Uterus (tissue), 2 donors: Measurements from ENCODE around the gene FILIP1.

ENCODE experiments used
- CTCF ChIP-seq, 4 experiments: fragments of 200-600 bp in 2 of 4; fragments of 450-650 bp in 2 of 4; sonication (generic) in 2 of 4; IDR thresholded peaks; one replicate each; pipeline ENCODE4 v1.5.1; 2016 to 2019; ENCODE audit warnings: antibody characterized with exemption in 4 of 4, mild to moderate bottlenecking in 2 of 4, moderate library complexity in 1 of 4
- POLR2A ChIP-seq, 2 donors: fragments of 450-650 bp; IDR thresholded peaks; one replicate each; pipeline ENCODE4 v1.6.1; 2016; ENCODE audit warnings: antibody characterized with exemption in 2 of 2, mild to moderate bottlenecking in 1 of 2, moderate library complexity in 1 of 2

DNA sequence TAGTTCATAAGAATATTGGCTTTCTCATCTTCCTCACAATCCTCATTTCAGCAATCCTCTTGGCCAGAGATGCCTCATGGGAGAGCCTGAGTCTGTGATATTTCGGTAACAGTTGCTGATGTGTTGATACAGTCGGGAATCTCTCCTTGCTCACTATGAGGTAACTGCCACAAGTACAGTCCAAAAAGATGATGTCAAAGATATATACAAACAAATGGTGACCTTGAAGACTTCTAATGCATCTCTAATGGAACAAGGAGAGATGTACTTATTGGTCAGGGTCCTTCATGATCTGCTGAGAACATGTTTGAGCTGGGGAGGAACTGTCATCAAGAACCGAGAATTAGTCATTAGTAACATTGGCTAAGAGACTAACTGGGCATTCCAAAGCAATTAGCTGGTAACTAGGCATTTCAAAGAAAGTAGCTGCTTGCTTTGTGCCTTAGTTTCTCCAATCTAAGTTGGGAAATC, 56.1 kb downstream of the FILIP1 start:
- TF ChIP-seq CTCF (IDR thresholded peaks at IDR 0.05) (no peak), POLR2A (IDR thresholded peaks at IDR 0.05) (no peak)
